GM12892 (cell line): ENCODE measurements around the gene INPP4A.

Experiments
- POLR2A ChIP-seq: IDR thresholded peaks from 2 replicates; pipeline ENCODE4 v1.6.1; 2011; ENCODE audit warnings: low read depth, low read length, control low read depth
- POLR2AphosphoS5 ChIP-seq: IDR thresholded peaks from 2 replicates; pipeline ENCODE4 v1.6.1; 2011; ENCODE audit warnings: low read depth, low read length, control low read depth
- TAF1 ChIP-seq: IDR thresholded peaks from 2 replicates; pipeline ENCODE4 v1.6.1; 2011; ENCODE audit warnings: low read depth, mild to moderate bottlenecking, control low read depth, low read length, borderline replicate concordance

DNA sequence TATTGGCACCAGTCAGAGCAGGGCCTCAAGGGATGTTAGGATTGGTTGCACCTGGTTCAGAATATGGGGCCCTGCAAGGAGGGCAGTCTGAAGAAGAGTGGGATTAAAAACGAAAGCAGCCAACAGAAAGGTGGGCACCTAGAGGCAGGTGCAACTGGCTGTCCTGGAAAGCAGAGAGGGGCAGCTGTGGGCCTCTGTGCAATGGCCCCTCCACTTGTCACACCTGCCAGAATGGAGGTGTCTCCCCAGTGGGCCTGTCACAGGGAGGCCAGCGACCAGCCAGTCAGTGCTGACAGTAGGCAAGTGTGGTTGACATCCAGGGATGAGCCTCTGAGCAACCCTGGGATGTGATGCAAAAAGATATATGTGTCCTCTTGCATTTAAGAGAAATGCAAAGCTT is 37.7 kb downstream of the INPP4A start:
- TF ChIP-seq TAF1 (no peak), POLR2A (no peak), POLR2AphosphoS5 (no peak)
